SK-N-SH (cell line): ENCODE results near the gene TFDP2. TPM values are rescaled to one million over a fixed set of nuclear protein-coding genes. Genes with fewer than 3 reads are reported as not detected.

Experiments used
- CTCF ChIA-PET: fragments of 300-600, 350-600 bp; formaldehyde crosslinking; extraction: SDS; loops from one replicate; lab custom pipeline; 2021; lab: Yijun Ruan, JAX
- POLR2A ChIA-PET: fragments of 350-600 bp; sonication (Branson Sonifier 250); formaldehyde crosslinking; extraction: SDS; loops from one replicate; lab custom pipeline; 2020; ENCODE audit warnings: antibody characterized with exemption, inconsistent platforms; lab: Yijun Ruan, JAX
- DNase-seq: peaks from one replicate; pipeline ENCODE4 v3.0.0; 2012
- H2AFZ ChIP-seq: fragments of 200-600 bp; sonication (generic); 2 replicates; pipeline ENCODE4 v1.8.1; 2016; ENCODE audit warnings: antibody characterized with exemption, mild to moderate bottlenecking, low read depth
- H3F3A ChIP-seq: fragments of 200-600 bp; sonication (generic); replicated peaks from 2 replicates; pipeline ENCODE3; 2016; ENCODE audit warnings: antibody characterized with exemption, mild to moderate bottlenecking; ENCODE audit not compliant: insufficient read depth
- H3K27ac ChIP-seq, 2 experiments: fragments of 200-500 bp in 1 of 2; fragments of 200-600 bp in 1 of 2; sonication (Bioruptor generic) in 1 of 2; sonication (generic), shearing (Covaris generic) in 1 of 2; 2 replicates each; pipeline versions ENCODE4 v1.5.1 to v1.6.1; 2014 to 2016; ENCODE audit warnings: low read depth in 2 of 2, inconsistent platforms in 1 of 2, low read length in 1 of 2, mild to moderate bottlenecking in 1 of 2, mixed read lengths in 1 of 2
- H3K27me3 ChIP-seq: fragments of 200-600 bp; sonication (generic), shearing (Covaris generic); 2 replicates; pipeline ENCODE4 v1.6.1; 2016; ENCODE audit warnings: mixed run types; ENCODE audit not compliant: insufficient read depth
- H3K36me3 ChIP-seq, 2 experiments: fragments of 200-500 bp in 1 of 2; fragments of 200-600 bp in 1 of 2; sonication (Bioruptor generic) in 1 of 2; sonication (generic) in 1 of 2; replicated peaks in 1 of 2; 2 replicates each; pipeline versions ENCODE3 to v1.5.1; 2014 to 2016; ENCODE audit warnings: low read length in 1 of 2, mild to moderate bottlenecking in 1 of 2; ENCODE audit not compliant: insufficient read depth in 2 of 2, control insufficient read depth in 1 of 2
- H3K4me1 ChIP-seq, 2 experiments: fragments of 200-500 bp in 1 of 2; fragments of 200-600 bp in 1 of 2; sonication (Bioruptor generic) in 1 of 2; sonication (generic), shearing (Covaris generic) in 1 of 2; 2 replicates each; pipeline versions ENCODE4 v1.5.1 to v1.6.1; 2014 to 2016; ENCODE audit warnings: low read depth in 1 of 2, low read length in 1 of 2, mixed run types in 1 of 2; ENCODE audit not compliant: insufficient read depth in 2 of 2, control insufficient read depth in 1 of 2
- H3K4me2 ChIP-seq: fragments of 200-600 bp; sonication (generic), shearing (Covaris generic); 2 replicates; pipeline ENCODE4 v1.6.1; 2017; ENCODE audit warnings: mixed run types
- H3K4me3 ChIP-seq, 2 experiments: fragments of 200-500 bp in 1 of 2; fragments of 200-600 bp in 1 of 2; sonication (Bioruptor generic) in 1 of 2; sonication (generic), shearing (Covaris generic) in 1 of 2; 2 replicates each; pipeline versions ENCODE4 v1.5.1 to v1.8.1; 2014 to 2016; ENCODE audit warnings: low read depth in 2 of 2, inconsistent platforms in 1 of 2, low read length in 1 of 2, mild to moderate bottlenecking in 1 of 2, mixed read lengths in 1 of 2, moderate library complexity in 1 of 2
- H3K79me2 ChIP-seq: fragments of 200-600 bp; sonication (generic); 2 replicates; pipeline ENCODE4 v1.8.1; 2017; ENCODE audit warnings: mild to moderate bottlenecking; ENCODE audit not compliant: insufficient read depth
- H3K9ac ChIP-seq: fragments of 200-600 bp; sonication (generic); 2 replicates; pipeline ENCODE4 v1.6.1; 2017; ENCODE audit warnings: mixed run types
- H3K9me2 ChIP-seq: fragments of 200-600 bp; sonication (generic); 2 replicates; pipeline ENCODE4 v1.6.1; 2017; ENCODE audit warnings: mixed run types
- H3K9me3 ChIP-seq: fragments of 200-600 bp; sonication (generic); 2 replicates; pipeline ENCODE4 v1.6.1; 2017; ENCODE audit warnings: mixed run types, mild to moderate bottlenecking, moderate library complexity
- H4K20me1 ChIP-seq: fragments of 200-600 bp; sonication (generic); 2 replicates; pipeline ENCODE4 v1.6.1; 2017; ENCODE audit warnings: mild to moderate bottlenecking, mixed run types; ENCODE audit not compliant: insufficient read depth
- CTCF ChIP-seq: fragments of 200-600 bp; sonication (generic); IDR thresholded peaks from 2 replicates; pipeline ENCODE4 v1.6.1; 2017; ENCODE audit warnings: antibody characterized with exemption, mild to moderate bottlenecking, moderate library complexity
- EP300 ChIP-seq, 2 experiments: IDR thresholded peaks; 2 replicates each; pipeline versions ENCODE4 v1.4.0 to v1.6.1; 2012; ENCODE audit warnings: borderline replicate concordance in 1 of 2, low read depth in 1 of 2, low read length in 1 of 2
- EZH2phosphoT487 ChIP-seq: fragments of 200-600 bp; sonication (generic); IDR thresholded peaks from 2 replicates; pipeline ENCODE4 v1.6.1; 2017; ENCODE audit warnings: low read depth, mixed run types, mild to moderate bottlenecking, antibody characterized with exemption, moderate library complexity, borderline replicate concordance
- FOXJ3 ChIP-seq: sonication (generic); formaldehyde crosslinking; IDR thresholded peaks from 2 replicates; pipeline ENCODE4 v1.5.1; 2020; ENCODE audit warnings: mild to moderate bottlenecking, missing genetic modification reagents
- FOXM1 ChIP-seq: IDR thresholded peaks from 2 replicates; pipeline ENCODE4 v1.4.0; 2012; ENCODE audit warnings: low read depth, mild to moderate bottlenecking
- JUND ChIP-seq: IDR thresholded peaks from 2 replicates; pipeline ENCODE4 v1.4.0; 2012
- NFIC ChIP-seq: IDR thresholded peaks from 2 replicates; pipeline ENCODE4 v1.4.0; 2012; ENCODE audit warnings: borderline replicate concordance
- REST ChIP-seq: IDR thresholded peaks from 2 replicates; pipeline ENCODE4 v1.6.1; 2012; ENCODE audit warnings: mild to moderate bottlenecking, low read depth, low read length, moderate library complexity
- RFX5 ChIP-seq: IDR thresholded peaks from 2 replicates; pipeline ENCODE4 v1.6.1; 2012; ENCODE audit warnings: mild to moderate bottlenecking, improper control_type of control experiment, low read length
- RXRA ChIP-seq: IDR thresholded peaks from 2 replicates; pipeline ENCODE4 v1.4.0; 2012; ENCODE audit warnings: low read depth, mild to moderate bottlenecking, borderline replicate concordance
- YY1 ChIP-seq: IDR thresholded peaks from 2 replicates; pipeline ENCODE4 v1.4.0; 2012; ENCODE audit warnings: low read depth, mild to moderate bottlenecking
- WGBS: methylation state at CpG from one replicate; pipeline ENCODE4 v1.1.6; 2017; ENCODE audit warnings: low lambda C conversion rate; 5-methylcytosine and 5-hydroxymethylcytosine counted together
- polyA plus RNA-seq, 3 experiments: library from polyadenylated mRNA; depleted of rRNA; stranded (reverse); fragments of >200 nt; gene quantifications; 2 replicates each; pipeline ENCODE4 v1.2.3, GENCODE V29; 2012

Gene TFDP2
- polyA plus RNA-seq, 1 of the 3 experiments (the other 2 are of a cell fraction) = 8.6 TPM

GRCh38 chr3:142154186-142154585, 4.8 kb upstream of the TFDP2 start:
- H3F3A ChIP-seq = no peaks in the 10 kb centered on the region
- no peak for TF ChIP-seq EP300 (IDR thresholded peaks at IDR 0.05; ENCODE audit: borderline replicate concordance in 1 of 2, low read depth in 1 of 2, low read length in 1 of 2)
- TF ChIP-seq REST = no peak
- TF ChIP-seq FOXJ3 = no peak
- TF ChIP-seq FOXM1 = no peak
- no peak for TF ChIP-seq YY1
- TF ChIP-seq RFX5 = no peak
- no peak for TF ChIP-seq JUND
- no peak for TF ChIP-seq CTCF
- no peak for TF ChIP-seq EZH2phosphoT487
- no peak for TF ChIP-seq RXRA
- ChIA-PET CTCF (no interaction called here), POLR2A (interaction anchor here (0.7 kb wide), 1 partner anchor 9 kb away, joined by 3 read pairs; no protein-coding TSS in a partner anchor)
- no peak overlapping the region for H3K9ac ChIP-seq
- no peak overlapping the region for H3K4me3 ChIP-seq
- peaks cover 0 to 3% of the 10 kb centered on the region in 2 experiments; a peak in 1 of 4 replicates for H3K4me1 ChIP-seq
- no peaks in the 10 kb centered on the region for H3K79me2 ChIP-seq
- H3K27me3 ChIP-seq = no peaks in the 10 kb centered on the region
- no peaks in the 10 kb centered on the region for H3K9me3 ChIP-seq
- H3K9me2 ChIP-seq = no peaks in the 10 kb centered on the region
- H3K27ac ChIP-seq = no peak overlapping the region
- H3K4me2 ChIP-seq = no peak overlapping the region
- WGBS = 67% methylated on average over 3 of the region's 3 CpGs
- H3K36me3 ChIP-seq = no peaks in the 10 kb centered on the region
- DNase-seq = no peak
- no peak overlapping the region for H2AFZ ChIP-seq
- no peaks in the 10 kb centered on the region for H4K20me1 ChIP-seq

- no peaks in the 10 kb centered on the region for H3K36me3 ChIP-seq
- TF ChIP-seq CTCF = peak; percentile 16; the same call in 1 of the 2 replicates
- no peak for TF ChIP-seq NFIC
- TF ChIP-seq, all 33 proteins: peak for 1
- Histone ChIP-seq H3K27ac (no peak overlapping the region), H3F3A (no peaks in the 10 kb centered on the region), H3K9me3 (no peaks in the 10 kb centered on the region), H3K9ac (no peak overlapping the region), H3K4me1 (peaks cover 0 to 9% of the 10 kb centered on the region in 2 experiments; a peak in 3 of 4 replicates), H3K27me3 (no peaks in the 10 kb centered on the region), H3K4me2 (no peak overlapping the region), H3K4me3 (no peak overlapping the region), H4K20me1 (no peaks in the 10 kb centered on the region), H3K9me2 (no peaks in the 10 kb centered on the region), H2AFZ (no peak overlapping the region), H3K79me2 (peaks cover 12% of the 10 kb centered on the region)
- POLR2A ChIA-PET = no interaction called here
- DNase-seq = peak; percentile 20
- WGBS = 27% methylated on average over 3 of the region's 3 CpGs
- CTCF ChIA-PET = interaction anchor here (0.6 to 1.5 kb wide), 2 partner anchors 27 to 565 kb away, joined by 3 to 4 read pairs; no protein-coding TSS in a partner anchor
Measured at GRCh38 chr3:142152384-142152783, 3.0 kb upstream of the TFDP2 start.
